ENCODE measurements around the gene ITGAD.

Gene ITGAD

GRCh38 chr16:31473264-31473984 lies 80.3 kb downstream of the ITGAD start:
- Histone ChIP-seq H3K4me2 (ENCODE audit: low read depth, low read length) (no peak overlapping the region), H3K27ac (ENCODE audit: low read length) (no peak overlapping the region), H3K4me1 (ENCODE audit: low read length) (no peaks in the 10 kb centered on the region), H3K27me3 (replicated peaks; ENCODE audit: insufficient read depth, low read length) (peaks cover 30% of the 10 kb centered on the region), H2AFZ (ENCODE audit: low read length) (no peak overlapping the region), H3K9ac (ENCODE audit: low read length) (no peak overlapping the region), H3K9me2 (replicated peaks; ENCODE audit: insufficient read depth, low read length) (no peaks in the 10 kb centered on the region), H3K36me3 (replicated peaks; ENCODE audit: insufficient read depth, low read length) (no peaks in the 10 kb centered on the region), H3K9me3 (replicated peaks; ENCODE audit: insufficient read depth, low read length) (no peaks in the 10 kb centered on the region), H3K4me3 (ENCODE audit: low read length) (no peak overlapping the region), H3K79me2 (ENCODE audit: low read length) (no peaks in the 10 kb centered on the region), H4K20me1 (ENCODE audit: insufficient read depth, low read length) (no peaks in the 10 kb centered on the region), H3F3A (ENCODE audit: insufficient read depth, low read length) (no peaks in the 10 kb centered on the region)
- TF ChIP-seq EZH2 (optimal IDR thresholded peaks at IDR 0.05; ENCODE audit: low read depth, low read length) = no peak
- TF ChIP-seq EZH2phosphoT487 (IDR thresholded peaks at IDR 0.05; ENCODE audit: low read length) = no peak
- no peak for TF ChIP-seq CTCF (IDR thresholded peaks at IDR 0.05; ENCODE audit: low read length)
- DNase-seq = no peak

- Histone ChIP-seq H3K9ac (ENCODE audit: low read length) (no peak overlapping the region), H4K20me1 (ENCODE audit: insufficient read depth, low read length) (no peaks in the 10 kb centered on the region), H3K36me3 (replicated peaks; ENCODE audit: insufficient read depth, low read length) (no peaks in the 10 kb centered on the region), H3K9me2 (replicated peaks; ENCODE audit: insufficient read depth, low read length) (no peaks in the 10 kb centered on the region), H3K4me1 (ENCODE audit: low read length) (no peaks in the 10 kb centered on the region), H3F3A (ENCODE audit: insufficient read depth, low read length) (no peaks in the 10 kb centered on the region), H3K9me3 (replicated peaks; ENCODE audit: insufficient read depth, low read length) (no peaks in the 10 kb centered on the region), H3K4me2 (ENCODE audit: low read depth, low read length) (no peak overlapping the region), H3K27ac (ENCODE audit: low read length) (no peak overlapping the region), H2AFZ (ENCODE audit: low read length) (no peak overlapping the region), H3K79me2 (ENCODE audit: low read length) (no peaks in the 10 kb centered on the region), H3K27me3 (replicated peaks; ENCODE audit: insufficient read depth, low read length) (peaks cover 30% of the 10 kb centered on the region), H3K4me3 (ENCODE audit: low read length) (no peak overlapping the region)
- no peak for DNase-seq
- no peak for TF ChIP-seq CTCF (IDR thresholded peaks at IDR 0.05; ENCODE audit: low read length)
- TF ChIP-seq EZH2phosphoT487 (IDR thresholded peaks at IDR 0.05; ENCODE audit: low read length) = no peak
- no peak for TF ChIP-seq EZH2 (optimal IDR thresholded peaks at IDR 0.05; ENCODE audit: low read depth, low read length)
Measured at GRCh38 chr16:31474173-31474714, 81.1 kb downstream of the ITGAD start.

GRCh38 chr16:31474773-31475738 lies 81.9 kb downstream of the ITGAD start:
- no peak overlapping the region for H3K27ac ChIP-seq (ENCODE audit: low read length)
- H4K20me1 ChIP-seq (ENCODE audit: insufficient read depth, low read length) = no peaks in the 10 kb centered on the region
- no peak overlapping the region for H2AFZ ChIP-seq (ENCODE audit: low read length)
- TF ChIP-seq EZH2phosphoT487 (IDR thresholded peaks at IDR 0.05; ENCODE audit: low read length) = no peak
- no peak for TF ChIP-seq EZH2 (optimal IDR thresholded peaks at IDR 0.05; ENCODE audit: low read depth, low read length)
- TF ChIP-seq CTCF (IDR thresholded peaks at IDR 0.05; ENCODE audit: low read length) = no peak
- no peaks in the 10 kb centered on the region for H3K9me3 ChIP-seq (replicated peaks; ENCODE audit: insufficient read depth, low read length)
- H3K4me3 ChIP-seq (ENCODE audit: low read length) = no peak overlapping the region
- H3K4me1 ChIP-seq (ENCODE audit: low read length) = no peaks in the 10 kb centered on the region
- no peaks in the 10 kb centered on the region for H3F3A ChIP-seq (ENCODE audit: insufficient read depth, low read length)
- H3K79me2 ChIP-seq (ENCODE audit: low read length) = no peaks in the 10 kb centered on the region
- no peaks in the 10 kb centered on the region for H3K36me3 ChIP-seq (replicated peaks; ENCODE audit: insufficient read depth, low read length)
- no peak overlapping the region for H3K9ac ChIP-seq (ENCODE audit: low read length)
- H3K9me2 ChIP-seq (replicated peaks; ENCODE audit: insufficient read depth, low read length) = no peaks in the 10 kb centered on the region
- no peak overlapping the region for H3K4me2 ChIP-seq (ENCODE audit: low read depth, low read length)
- no peak for DNase-seq
- peaks cover 30% of the 10 kb centered on the region for H3K27me3 ChIP-seq (replicated peaks; ENCODE audit: insufficient read depth, low read length)
